ENCODE measurements around the gene STOX2.

The STOX2 gene

DNA sequence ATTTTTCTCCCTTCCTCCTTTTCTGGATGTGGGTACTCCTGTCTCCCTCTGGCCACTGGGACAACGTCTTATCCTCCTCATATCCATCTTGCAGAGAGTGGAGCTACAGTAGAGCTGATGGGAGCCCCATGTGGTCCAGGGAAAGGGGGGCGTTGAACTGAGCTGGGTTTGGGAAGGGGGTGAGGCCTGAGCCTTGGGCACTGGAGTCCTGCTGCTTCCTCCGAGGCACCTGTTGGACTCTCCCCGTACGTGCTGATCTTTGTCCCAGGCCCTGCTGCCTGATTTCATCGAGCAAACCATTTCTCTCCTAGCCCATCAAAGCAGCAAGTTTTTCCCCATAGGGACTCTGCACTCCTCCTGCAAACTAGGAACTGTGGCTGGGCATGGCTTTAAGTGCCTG lies 94.3 kb downstream of the STOX2 start:
- no peak for TF ChIP-seq ZFX (IDR thresholded peaks at IDR 0.05)
- TF ChIP-seq CTCF (conservative IDR thresholded peaks at IDR 0.05) = no peak

GRCh38 chr4:184000457-184001396 lies 95.6 kb downstream of the STOX2 start:
- no peak overlapping the region for H3K27ac ChIP-seq
- TF ChIP-seq ZFX (IDR thresholded peaks at IDR 0.05) (no peak), CTCF (conservative IDR thresholded peaks at IDR 0.05) (no peak)

More for the DNA sequence above, 94.3 kb downstream of the STOX2 start:
- no peak overlapping the region for H3K27ac ChIP-seq

DNA sequence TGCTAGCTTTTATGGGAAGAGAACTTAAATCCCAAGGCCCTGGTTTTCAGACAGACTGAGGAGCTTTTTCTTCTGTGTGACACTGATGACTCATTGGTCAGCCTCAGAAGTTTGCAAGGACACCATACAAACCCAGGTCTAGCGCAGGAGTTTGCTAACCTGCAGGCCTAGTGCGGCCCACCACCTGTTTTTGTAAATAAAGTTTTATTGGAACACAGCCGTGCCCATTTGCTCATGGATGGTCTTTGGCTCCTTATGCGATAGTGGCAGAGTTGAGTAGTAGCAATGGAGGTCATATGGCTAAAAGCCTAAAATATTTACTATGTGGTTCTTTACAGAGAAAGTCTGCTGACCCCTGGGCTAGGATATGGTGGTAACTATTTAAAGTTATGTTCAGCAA lies 98.3 kb downstream of the STOX2 start:
- H3K27ac ChIP-seq = no peak overlapping the region
- TF ChIP-seq ZFX (IDR thresholded peaks at IDR 0.05) (no peak), CTCF (conservative IDR thresholded peaks at IDR 0.05) (no peak)

DNA sequence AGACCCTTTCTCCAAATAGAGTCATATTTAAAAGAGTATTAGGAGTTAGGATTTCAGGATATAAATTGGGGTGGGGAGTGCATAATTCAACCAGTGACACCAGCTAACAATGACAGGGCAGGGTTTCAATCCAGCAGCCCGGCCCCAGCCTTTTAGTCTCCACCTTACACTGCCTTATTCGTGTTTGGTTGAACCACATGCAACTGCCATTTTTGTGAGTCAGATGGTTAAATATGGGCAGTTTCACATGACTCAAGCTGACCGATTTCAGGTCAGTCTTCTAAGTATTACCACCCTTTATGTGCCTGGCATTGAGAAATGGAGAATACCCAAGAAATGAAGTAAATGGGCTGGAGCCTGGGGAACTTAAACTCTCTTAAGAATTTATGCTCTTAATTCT lies 102.8 kb downstream of the STOX2 start:
- TF ChIP-seq CTCF (conservative IDR thresholded peaks at IDR 0.05) (no peak), ZFX (IDR thresholded peaks at IDR 0.05) (no peak)
- H3K27ac ChIP-seq = no peak overlapping the region

DNA sequence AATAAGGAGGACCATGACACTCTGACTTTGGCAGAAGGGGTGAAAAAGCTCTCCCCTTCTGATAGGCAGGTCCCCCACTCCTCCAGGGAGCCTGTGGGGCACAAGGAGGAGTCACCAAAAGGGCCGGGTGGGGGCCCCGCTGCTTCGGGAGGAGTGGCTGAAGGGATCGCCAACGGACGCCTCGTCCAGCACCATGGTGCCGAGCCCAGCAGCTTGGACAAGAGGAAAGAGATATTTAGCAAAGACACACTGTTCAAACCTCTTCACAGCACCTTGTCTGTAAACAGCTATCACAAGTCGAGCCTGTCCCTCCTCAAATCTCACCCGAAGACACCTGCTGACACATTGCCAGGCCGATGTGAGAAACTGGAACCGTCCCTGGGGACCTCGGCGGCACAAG lies 105.6 kb downstream of the STOX2 start:
- no peak for TF ChIP-seq ZFX (IDR thresholded peaks at IDR 0.05)
- H3K27ac ChIP-seq = no peak overlapping the region

DNA sequence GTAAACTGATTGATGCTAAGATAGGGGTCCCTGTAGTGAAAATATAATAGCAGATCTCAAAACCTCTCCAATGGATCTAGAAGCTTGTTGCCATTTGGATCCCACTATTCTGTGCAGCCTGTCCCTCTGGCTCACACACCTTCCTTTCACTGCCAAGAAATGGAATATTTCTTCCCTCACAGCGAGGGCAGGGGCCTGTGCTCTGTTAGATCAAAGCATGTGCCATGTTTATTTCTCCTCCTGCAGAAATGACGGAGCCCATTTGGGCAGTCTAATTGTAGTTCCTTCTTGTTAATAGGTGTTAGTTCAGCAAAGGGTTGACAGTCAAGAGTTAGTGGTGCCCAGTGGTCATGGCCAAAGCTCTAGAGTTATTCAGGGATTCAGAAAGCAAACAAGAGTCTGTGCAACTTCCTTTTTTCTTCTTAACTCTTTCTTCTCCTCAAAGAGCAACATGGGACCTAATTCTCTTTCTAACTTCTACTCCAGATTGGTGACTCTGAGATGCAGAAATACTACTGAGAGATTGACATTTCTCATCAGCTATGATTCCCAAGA lies 106.8 kb downstream of the STOX2 start:
- H3K27ac ChIP-seq = no peak overlapping the region
- TF ChIP-seq CTCF (conservative IDR thresholded peaks at IDR 0.05) (no peak), ZFX (IDR thresholded peaks at IDR 0.05) (no peak)

DNA sequence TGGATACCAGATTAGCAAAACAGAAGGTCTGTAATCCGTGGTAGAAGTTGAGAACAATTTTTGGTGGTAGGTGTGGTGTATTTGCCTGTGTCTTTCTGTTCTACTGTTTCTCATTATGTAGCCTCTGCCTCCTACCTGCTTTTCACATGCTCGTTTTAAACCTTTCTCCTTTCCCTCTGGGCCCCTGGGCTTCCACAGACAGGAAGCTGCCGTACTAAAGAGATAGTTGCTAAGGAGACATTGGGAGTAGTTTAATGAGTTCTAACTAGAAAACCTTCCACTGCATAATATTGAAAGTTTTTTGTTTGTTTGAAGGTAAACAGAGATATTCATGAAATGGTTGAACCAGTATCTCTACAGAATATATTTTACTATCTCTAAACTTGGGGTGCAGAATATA lies 107.8 kb downstream of the STOX2 start:
- no peak for TF ChIP-seq CTCF (conservative IDR thresholded peaks at IDR 0.05)
- TF ChIP-seq ZFX (IDR thresholded peaks at IDR 0.05) = no peak
- no peak overlapping the region for H3K27ac ChIP-seq

All from C4-2B (cell line).